IMR-90 (cell line): ENCODE data around the gene MYO1H. TPM values are rescaled to one million over a fixed set of nuclear protein-coding genes. Genes with fewer than 3 reads are reported as not detected.

Experiments
- ATAC-seq: fragments of 200-7000 bp; cut with Tn5 transposase; 2 replicates; pipeline ENCODE4 v1.9.1; 2020; ENCODE audit warnings: low read depth, mild to moderate bottlenecking, moderate library complexity
- BruUV-seq: library from RNA; stranded (reverse); fragments of 400-500 nt; replicated peaks from 2 replicates; lab custom pipeline; 2021; lab: Mats Ljungman, UMichigan
- CTCF ChIA-PET: fragments of 300-600 bp; formaldehyde crosslinking; extraction: SDS; loops from one replicate; lab custom pipeline; 2021; ENCODE audit warnings: antibody characterized with exemption; lab: Yijun Ruan, JAX
- POLR2A ChIA-PET: fragments of 300-600 bp; sonication (Branson Sonifier 250); formaldehyde crosslinking; loops from one replicate; lab custom pipeline; 2022; ENCODE audit warnings: antibody characterized with exemption; ENCODE audit not compliant: unreplicated experiment; lab: Charles Lee
- DNase-seq: peaks from one replicate; pipeline ENCODE4 v3.0.0; 2013
- H2AFZ ChIP-seq: replicated peaks from 2 replicates; pipeline ENCODE3; 2013; ENCODE audit warnings: low read length, mild to moderate bottlenecking; ENCODE audit not compliant: poor library complexity
- H2AK5ac ChIP-seq: 2 replicates; pipeline ENCODE4 v1.6.1; 2013; ENCODE audit warnings: low read depth, low read length, inconsistent platforms
- H2AK9ac ChIP-seq: replicated peaks from 2 replicates; pipeline ENCODE3; 2013; ENCODE audit warnings: mild to moderate bottlenecking, low read depth, low read length, moderate library complexity; ENCODE audit not compliant: poor library complexity
- H2BK120ac ChIP-seq: 2 replicates; pipeline ENCODE4 v1.6.1; 2013; ENCODE audit warnings: low read depth, low read length, inconsistent platforms
- H2BK15ac ChIP-seq: 3 replicates; pipeline ENCODE4 v1.6.1; 2013; ENCODE audit warnings: low read depth, low read length, inconsistent platforms
- H2BK20ac ChIP-seq: 2 replicates; pipeline ENCODE4 v1.6.1; 2013; ENCODE audit warnings: low read depth, mild to moderate bottlenecking, inconsistent platforms, low read length, moderate library complexity
- H2BK5ac ChIP-seq: 2 replicates; pipeline ENCODE4 v1.6.1; 2013; ENCODE audit warnings: mild to moderate bottlenecking, low read depth, low read length, inconsistent platforms; ENCODE audit not compliant: poor library complexity, severe bottlenecking
- H3K14ac ChIP-seq: replicated peaks from 2 replicates; pipeline ENCODE4 v1.6.1; 2013; ENCODE audit warnings: low read depth, low read length, inconsistent platforms
- H3K18ac ChIP-seq: 2 replicates; pipeline ENCODE4 v1.6.1; 2013; ENCODE audit warnings: low read depth, low read length, control low read depth
- H3K23ac ChIP-seq: 2 replicates; pipeline ENCODE4 v1.6.1; 2013; ENCODE audit warnings: low read depth, low read length, inconsistent platforms
- H3K27ac ChIP-seq: 2 replicates; pipeline ENCODE4 v1.5.1; 2013; ENCODE audit warnings: mild to moderate bottlenecking, control low read depth, low read length; ENCODE audit not compliant: insufficient read depth
- H3K27me3 ChIP-seq: 2 replicates; pipeline ENCODE4 v1.6.1; 2013; ENCODE audit warnings: low read length; ENCODE audit not compliant: control insufficient read depth, insufficient read depth
- H3K36me3 ChIP-seq: 2 replicates; pipeline ENCODE4 v1.6.1; 2013; ENCODE audit warnings: low read length, mixed read lengths; ENCODE audit not compliant: control insufficient read depth, insufficient read depth
- H3K4ac ChIP-seq: 2 replicates; pipeline ENCODE4 v1.6.1; 2013; ENCODE audit warnings: low read depth, low read length, inconsistent platforms
- H3K4me1 ChIP-seq: 2 replicates; pipeline ENCODE4 v1.6.1; 2013; ENCODE audit warnings: low read length, mixed read lengths; ENCODE audit not compliant: control insufficient read depth, insufficient read depth
- H3K4me2 ChIP-seq: 2 replicates; pipeline ENCODE4 v1.6.1; 2013; ENCODE audit warnings: low read depth, mild to moderate bottlenecking, control low read depth, low read length, moderate library complexity
- H3K4me3 ChIP-seq: 2 replicates; pipeline ENCODE4 v1.5.1; 2013; ENCODE audit warnings: low read depth, mild to moderate bottlenecking, control low read depth, low read length, moderate library complexity; ENCODE audit not compliant: insufficient read depth
- H3K56ac ChIP-seq: 2 replicates; pipeline ENCODE4 v1.6.1; 2013; ENCODE audit warnings: low read length, inconsistent platforms; ENCODE audit not compliant: insufficient read depth; ENCODE audit errors: extremely low read depth
- H3K79me1 ChIP-seq, 2 experiments: 2 replicates each; pipeline ENCODE4 v1.6.1; 2013; ENCODE audit warnings: low read length in 2 of 2, inconsistent platforms in 1 of 2, low read depth in 1 of 2
- H3K9ac ChIP-seq: 2 replicates; pipeline ENCODE4 v1.6.1; 2013; ENCODE audit warnings: low read depth, low read length, control low read depth
- H3K9me1 ChIP-seq: 2 replicates; pipeline ENCODE4 v1.6.1; 2013; ENCODE audit warnings: low read length, inconsistent platforms; ENCODE audit not compliant: insufficient read depth
- H3K9me3 ChIP-seq: 2 replicates; pipeline ENCODE4 v1.6.1; 2013; ENCODE audit warnings: low read length; ENCODE audit not compliant: control insufficient read depth, insufficient read depth
- H4K20me1 ChIP-seq: 2 replicates; pipeline ENCODE4 v1.6.1; 2013; ENCODE audit warnings: low read length, inconsistent platforms; ENCODE audit not compliant: insufficient read depth
- H4K5ac ChIP-seq: 2 replicates; pipeline ENCODE4 v1.6.1; 2013; ENCODE audit warnings: mild to moderate bottlenecking, low read depth, low read length, control low read depth
- H4K8ac ChIP-seq, 2 experiments: 2 replicates each; pipeline ENCODE4 v1.6.1; 2013; ENCODE audit warnings: low read depth in 2 of 2, low read length in 2 of 2, control low read depth in 1 of 2, inconsistent platforms in 1 of 2
- H4K91ac ChIP-seq: 2 replicates; pipeline ENCODE4 v1.6.1; 2013; ENCODE audit warnings: low read depth, low read length, inconsistent platforms; ENCODE audit not compliant: insufficient read depth
- CHD1 ChIP-seq: IDR thresholded peaks from 2 replicates; pipeline ENCODE4 v1.6.1; 2012; ENCODE audit warnings: low read depth, low read length, improper control_type of control experiment
- SMC3 ChIP-seq: fragments of 150-350 bp; IDR thresholded peaks from 2 replicates; pipeline ENCODE4 v1.6.1; 2016; ENCODE audit warnings: low read depth, mild to moderate bottlenecking, antibody characterized with exemption, low read length, moderate library complexity
- WGBS, 2 experiments: methylation state at CpG; one replicate each; pipeline versions ENCODE4 v1.1.5 to v1.1.7; 2013; ENCODE audit warnings: missing lambda C conversion rate in 2 of 2; ENCODE audit not compliant: insufficient read length in 1 of 2; ENCODE audit errors: extremely low coverage in 2 of 2; 5-methylcytosine and 5-hydroxymethylcytosine counted together
- dilution Hi-C: fragments of 300-500 bp; cut with HindIII; formaldehyde crosslinking; loops from one replicate; pipeline ENCODE4 v1.14.3; 2018; ENCODE audit warnings: low sequenced_read_pairs; ENCODE audit not compliant: unreplicated experiment
- in situ Hi-C: fragments of 300-500 bp; cut with MboI; formaldehyde crosslinking; loops from 3 replicates; pipeline ENCODE4 v1.14.3; 2019; ENCODE audit warnings: low sequenced_read_pairs, inconsistent platforms, mixed read lengths
- intact Hi-C: fragments of 100-400 bp; cut with micrococcal nuclease; formaldehyde crosslinking; loops from 2 replicates; pipeline ENCODE4 v1.10.0; 2022
- polyA plus RNA-seq, 3 experiments: library from polyadenylated mRNA; depleted of rRNA; stranded (reverse); fragments of >200 nt; gene quantifications; 2 replicates each; pipeline ENCODE4 v1.2.3, GENCODE V29; 2012; ENCODE audit warnings: low replicate concordance in 1 of 3
- total RNA-seq: library from RNA; depleted of rRNA; stranded (reverse); fragments of >200 nt; gene quantifications from 2 replicates; pipeline ENCODE4 v1.2.3, GENCODE V29; 2012

Gene MYO1H
- total and polyA plus RNA-seq, 2 of the 4 experiments (the other 2 are of a cell fraction), result not detected

- H2BK5ac ChIP-seq, result no peak overlapping the region
- intact Hi-C loops, result no loop called here
- H2AFZ ChIP-seq, result no peak overlapping the region
- no peak overlapping the region for H2AK5ac ChIP-seq
- H2BK20ac ChIP-seq, result no peak overlapping the region
- ChIA-PET CTCF (no interaction called here), POLR2A (no interaction called here)
- peaks cover 2% of the 10 kb centered on the region; the same call in 1 of the 2 replicates for H3K4me1 ChIP-seq
- H4K91ac ChIP-seq, result no peak overlapping the region
- no peak overlapping the region for H2BK15ac ChIP-seq
- TF ChIP-seq SMC3, result no peak
- no peak for TF ChIP-seq CHD1
- no peaks in the 10 kb centered on the region for H3K9me1 ChIP-seq
- no peaks in the 10 kb centered on the region for H4K20me1 ChIP-seq
- in situ Hi-C loops, result no loop called here
- H3K4me2 ChIP-seq, result no peak overlapping the region
- peaks cover 46% of the 10 kb centered on the region for H3K36me3 ChIP-seq
- H3K9me3 ChIP-seq, result no peaks in the 10 kb centered on the region
- no peak overlapping the region for H3K9ac ChIP-seq
- H4K8ac ChIP-seq, result no peak overlapping the region
- no peak overlapping the region for H2BK120ac ChIP-seq
- H3K4me3 ChIP-seq, result no peak overlapping the region
- no peak overlapping the region for H3K14ac ChIP-seq
- ATAC-seq (no peak), DNase-seq (no peak)
- dilution Hi-C loops, result no loop called here
- no peak overlapping the region for H2AK9ac ChIP-seq
- no peak overlapping the region for H3K4ac ChIP-seq
- no CpG with 5 or more reads among the region's 1 CpG for WGBS, 2 experiments
- H3K79me1 ChIP-seq, result peaks cover 0 to 2% of the 10 kb centered on the region in 2 experiments; a peak in 1 of 4 replicates
- H3K27me3 ChIP-seq, result no peaks in the 10 kb centered on the region
- H3K23ac ChIP-seq, result no peak overlapping the region
- H4K5ac ChIP-seq, result no peak overlapping the region
- H3K18ac ChIP-seq, result no peak overlapping the region
- no TSS peak for BruUV-seq
- H3K27ac ChIP-seq, result no peak overlapping the region
- no peak overlapping the region for H3K56ac ChIP-seq
These were observed 146.2 kb downstream of the MYO1H start for GRCh38 chr12:109493938-109494337.
